GM10847 (cell line): ENCODE data around the gene SLC39A6.

ENCODE experiments used
- POLR2A ChIP-seq: IDR thresholded peaks from 2 replicates; pipeline ENCODE4 v1.6.1; 2011; ENCODE audit not compliant: insufficient read length; ENCODE audit errors: extremely low read depth

The SLC39A6 gene, protein sequence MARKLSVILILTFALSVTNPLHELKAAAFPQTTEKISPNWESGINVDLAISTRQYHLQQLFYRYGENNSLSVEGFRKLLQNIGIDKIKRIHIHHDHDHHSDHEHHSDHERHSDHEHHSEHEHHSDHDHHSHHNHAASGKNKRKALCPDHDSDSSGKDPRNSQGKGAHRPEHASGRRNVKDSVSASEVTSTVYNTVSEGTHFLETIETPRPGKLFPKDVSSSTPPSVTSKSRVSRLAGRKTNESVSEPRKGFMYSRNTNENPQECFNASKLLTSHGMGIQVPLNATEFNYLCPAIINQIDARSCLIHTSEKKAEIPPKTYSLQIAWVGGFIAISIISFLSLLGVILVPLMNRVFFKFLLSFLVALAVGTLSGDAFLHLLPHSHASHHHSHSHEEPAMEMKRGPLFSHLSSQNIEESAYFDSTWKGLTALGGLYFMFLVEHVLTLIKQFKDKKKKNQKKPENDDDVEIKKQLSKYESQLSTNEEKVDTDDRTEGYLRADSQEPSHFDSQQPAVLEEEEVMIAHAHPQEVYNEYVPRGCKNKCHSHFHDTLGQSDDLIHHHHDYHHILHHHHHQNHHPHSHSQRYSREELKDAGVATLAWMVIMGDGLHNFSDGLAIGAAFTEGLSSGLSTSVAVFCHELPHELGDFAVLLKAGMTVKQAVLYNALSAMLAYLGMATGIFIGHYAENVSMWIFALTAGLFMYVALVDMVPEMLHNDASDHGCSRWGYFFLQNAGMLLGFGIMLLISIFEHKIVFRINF

DNA sequence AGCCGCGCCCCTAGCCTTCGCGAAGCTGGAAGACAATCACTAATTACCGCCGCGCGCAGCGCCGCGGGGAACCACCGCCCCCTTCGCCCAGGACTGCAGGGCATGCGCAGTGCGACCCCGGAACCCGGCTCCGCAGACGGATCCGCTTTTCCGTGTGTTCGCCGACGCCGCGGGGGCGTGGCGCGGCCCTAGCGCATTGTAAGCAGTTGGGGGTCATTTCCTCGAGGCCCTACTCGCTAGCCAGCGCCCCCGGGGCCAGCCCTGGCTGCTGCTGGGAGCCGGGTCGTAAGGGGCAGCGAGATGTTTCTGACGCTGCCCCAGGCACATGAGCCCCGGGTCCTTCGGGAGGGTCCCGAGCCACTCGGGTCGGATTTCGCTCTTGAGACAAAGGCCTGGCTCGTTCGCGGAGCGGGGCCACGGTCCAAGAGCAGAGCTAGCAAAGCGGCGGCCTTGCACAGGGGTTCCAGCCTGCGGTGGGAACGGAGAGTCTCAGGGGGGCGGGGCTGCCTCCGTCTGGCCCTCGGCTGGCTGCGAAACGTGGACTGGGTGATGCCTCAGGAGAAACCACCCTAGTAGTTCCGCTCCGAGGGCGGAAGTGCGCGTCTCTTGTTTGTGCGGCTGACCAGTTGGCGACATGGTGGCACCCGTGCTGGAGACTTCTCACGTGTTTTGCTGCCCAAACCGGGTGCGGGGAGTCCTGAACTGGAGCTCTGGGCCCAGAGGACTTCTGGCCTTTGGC, at the start of gene SLC39A6, which contains the start of gene ELP2:
Gene SLC39A6, minus strand, starts transcription at position 41 of the 739 bp plus-strand sequence. CDS start 2,333 bp downstream, outside the sequence.
Gene ELP2, plus strand, starts transcription at position 600 of the 739 bp plus-strand sequence. Its CDS starts 35 bp downstream, at position 635.
- TF ChIP-seq POLR2A, result peak; percentile 72

DNA sequence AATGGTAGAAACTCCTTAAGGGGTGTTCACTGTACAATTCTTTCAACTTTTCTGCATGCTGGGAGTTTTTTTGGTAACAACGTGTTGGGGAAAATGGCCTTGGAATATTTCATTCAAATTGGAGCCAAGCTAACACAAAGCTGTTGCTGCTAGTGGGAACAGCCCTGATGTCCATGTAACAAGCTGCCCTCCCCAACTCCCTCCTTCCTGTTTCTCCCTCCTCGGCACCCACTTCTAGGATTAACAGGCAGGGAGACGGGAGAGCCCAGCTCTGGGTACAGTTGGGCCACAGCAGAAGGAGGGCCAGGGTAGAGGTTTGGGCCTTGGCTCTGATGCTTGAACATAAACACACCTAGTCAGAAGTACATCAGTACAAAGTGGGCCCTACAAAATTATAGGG, 48.8 kb upstream of the SLC39A6 start:
- no peak for TF ChIP-seq POLR2A

DNA sequence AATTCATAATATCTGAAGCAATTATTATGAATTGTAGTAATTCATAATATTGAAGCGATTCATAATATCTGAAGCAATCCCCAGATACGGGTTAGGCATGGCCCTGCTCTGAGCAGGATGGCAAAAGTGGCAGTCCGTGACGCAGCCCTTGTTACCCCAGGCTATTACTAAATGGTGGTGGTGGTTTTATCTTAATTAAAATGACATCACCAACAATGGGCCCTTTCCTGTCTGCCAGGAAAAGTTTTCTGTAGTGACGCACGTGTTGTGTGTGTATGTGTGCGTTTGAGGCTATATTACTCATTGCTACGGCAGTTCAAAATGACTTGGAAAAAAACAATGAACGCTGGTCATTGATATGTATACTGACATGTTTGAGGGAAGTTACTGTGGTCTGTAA, 47.6 kb upstream of the SLC39A6 start:
- no peak for TF ChIP-seq POLR2A

DNA sequence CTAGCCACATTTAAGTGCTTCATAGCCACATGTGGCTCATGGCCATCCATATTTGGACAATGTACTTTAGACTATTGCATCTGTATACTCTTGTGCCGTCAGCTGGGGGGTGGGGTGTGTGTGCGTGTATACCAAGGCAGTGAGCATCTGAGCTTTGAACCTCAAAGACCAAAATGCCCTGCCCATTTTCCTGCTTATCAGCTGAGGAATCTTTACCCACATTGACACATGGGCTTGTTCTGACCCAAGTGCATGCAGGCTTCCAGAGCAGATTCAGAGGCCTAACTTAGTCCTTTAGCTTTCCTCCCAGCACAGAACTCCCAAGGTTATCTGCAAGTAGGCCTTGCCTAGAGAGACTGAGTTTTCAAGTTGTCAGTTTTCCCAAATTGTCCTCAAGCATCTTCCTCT, 47.0 kb upstream of the SLC39A6 start:
- no peak for TF ChIP-seq POLR2A

DNA sequence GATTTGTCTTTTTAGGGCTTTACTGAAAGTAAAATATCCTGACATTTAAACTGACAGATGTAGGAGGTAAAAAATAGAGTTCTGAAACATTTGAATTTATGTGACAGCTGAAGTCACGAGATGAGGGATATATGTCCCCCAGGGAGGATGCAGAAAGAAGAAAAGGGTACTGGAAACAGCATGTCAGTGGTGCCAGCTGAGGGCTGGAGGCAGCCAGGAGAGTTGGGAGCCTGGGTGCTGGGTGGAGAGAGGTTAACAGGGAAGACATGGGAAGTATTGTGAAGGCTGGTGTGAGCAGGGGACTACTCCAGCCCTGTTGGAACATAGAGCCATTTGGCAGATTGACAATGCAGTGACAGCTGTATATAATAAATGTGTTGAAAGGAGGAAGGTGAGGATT, 46.3 kb upstream of the SLC39A6 start:
- no peak for TF ChIP-seq POLR2A

DNA sequence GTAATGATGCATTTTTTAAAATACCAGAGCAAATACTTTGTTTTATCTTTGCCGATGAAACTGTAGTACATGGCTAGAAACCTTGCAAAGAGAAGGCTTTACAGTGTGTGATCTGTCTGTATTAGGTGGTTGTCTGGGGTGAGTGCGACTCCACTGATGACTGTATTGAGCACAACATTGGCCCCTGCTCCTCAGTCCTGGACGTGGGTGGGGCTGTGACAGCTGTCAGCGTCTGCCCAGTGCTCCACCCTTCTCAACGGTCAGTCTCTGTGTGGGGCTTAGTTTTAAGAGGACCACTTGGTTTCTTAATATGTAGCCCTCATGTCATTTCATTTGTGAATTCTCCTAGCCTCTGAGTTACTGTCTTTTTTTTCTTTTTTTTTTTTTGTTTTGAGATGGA, 40.8 kb upstream of the SLC39A6 start:
- TF ChIP-seq POLR2A, result no peak

DNA sequence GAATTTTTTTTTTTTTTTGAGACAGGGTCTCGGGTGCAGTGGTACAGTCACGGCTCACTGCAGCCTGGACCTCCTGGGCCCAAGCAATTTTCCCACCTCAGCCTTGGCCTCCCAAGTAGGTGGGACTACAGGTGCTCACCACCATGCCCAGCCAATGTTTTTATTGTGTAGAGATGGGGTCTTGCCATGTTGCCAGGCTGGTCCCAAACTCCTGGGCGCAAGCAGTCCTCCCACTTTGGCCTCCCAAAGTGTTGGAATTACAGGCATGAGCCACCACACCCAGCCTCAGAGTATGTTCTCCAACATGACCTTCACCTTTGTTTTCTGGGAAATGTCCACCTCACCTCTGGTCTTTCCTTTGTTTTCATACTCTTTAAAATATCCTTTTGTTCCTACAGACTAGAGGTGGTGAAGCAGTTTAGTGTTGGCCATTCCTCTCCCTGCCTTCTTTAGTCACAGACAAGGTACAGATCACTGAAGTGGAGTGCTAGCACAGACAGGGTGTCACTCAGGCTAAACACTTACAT, 38.6 kb upstream of the SLC39A6 start:
- no peak for TF ChIP-seq POLR2A

DNA sequence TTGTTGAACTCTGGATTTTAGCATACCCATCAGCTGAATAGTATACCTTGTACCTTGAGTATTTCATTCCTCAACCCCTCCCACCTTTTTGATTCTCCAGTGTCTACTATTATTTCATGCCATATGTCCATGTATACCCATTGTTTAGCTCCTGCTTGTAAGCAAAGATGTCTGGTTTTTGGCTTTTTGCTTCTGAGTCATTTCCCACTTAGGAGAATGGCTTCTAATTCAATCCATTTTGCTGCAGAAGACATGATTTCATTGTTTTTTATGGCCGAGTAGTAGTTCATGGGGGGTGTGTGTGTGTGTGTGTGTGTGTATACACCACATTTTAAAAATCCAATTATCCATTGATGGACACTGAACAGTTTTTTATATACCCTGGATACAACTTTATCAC, 33.8 kb upstream of the SLC39A6 start:
- no peak for TF ChIP-seq POLR2A

DNA sequence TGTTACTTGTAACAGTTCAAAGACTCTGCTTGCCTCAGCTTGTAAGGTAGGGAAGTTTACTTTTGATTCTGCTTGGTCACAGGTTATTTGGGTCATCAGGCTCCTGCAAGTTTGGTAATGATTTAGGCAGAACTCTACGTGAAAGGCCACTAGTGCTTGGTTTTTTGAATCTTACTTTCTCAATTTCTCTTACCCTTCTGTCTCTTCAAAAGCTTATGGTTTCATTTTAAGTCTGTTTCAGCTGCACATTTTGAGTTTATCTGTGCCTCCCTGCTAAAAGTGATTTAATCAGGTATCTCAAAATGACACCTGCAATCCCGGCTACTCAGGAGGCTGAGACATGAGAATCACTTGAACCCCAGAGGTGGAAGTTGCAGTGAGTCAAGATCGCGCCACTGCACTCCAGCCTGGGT, 31.8 kb upstream of the SLC39A6 start:
- no peak for TF ChIP-seq POLR2A

DNA sequence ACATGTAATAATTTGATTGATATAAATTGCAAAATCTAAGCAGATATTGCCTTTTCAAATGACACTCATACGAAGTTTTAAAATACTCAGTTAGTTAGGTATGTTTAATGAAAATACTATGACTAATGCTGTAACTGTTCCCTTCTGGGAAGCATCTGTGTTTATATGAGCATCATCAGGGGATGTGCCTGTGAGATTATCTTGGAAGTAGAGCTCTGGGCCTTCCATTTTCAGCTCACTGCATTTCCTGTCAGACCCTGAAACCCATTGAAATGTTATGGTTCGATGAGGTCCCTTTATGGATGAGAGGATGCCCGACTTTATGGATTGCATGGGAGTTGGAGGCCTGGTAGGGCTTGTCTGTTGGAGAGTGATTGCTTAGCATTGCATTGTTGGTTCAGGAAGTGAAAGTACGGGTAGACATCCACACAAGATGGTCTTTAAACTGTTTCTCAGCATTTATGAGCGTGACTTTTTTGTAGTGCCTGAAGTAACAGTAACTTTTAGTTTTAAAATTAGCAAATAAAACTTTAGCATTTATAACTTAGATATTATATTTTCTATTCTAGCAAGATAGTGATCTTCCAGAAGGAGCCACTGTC, 29.2 kb upstream of the SLC39A6 start:
- TF ChIP-seq POLR2A, result no peak

DNA sequence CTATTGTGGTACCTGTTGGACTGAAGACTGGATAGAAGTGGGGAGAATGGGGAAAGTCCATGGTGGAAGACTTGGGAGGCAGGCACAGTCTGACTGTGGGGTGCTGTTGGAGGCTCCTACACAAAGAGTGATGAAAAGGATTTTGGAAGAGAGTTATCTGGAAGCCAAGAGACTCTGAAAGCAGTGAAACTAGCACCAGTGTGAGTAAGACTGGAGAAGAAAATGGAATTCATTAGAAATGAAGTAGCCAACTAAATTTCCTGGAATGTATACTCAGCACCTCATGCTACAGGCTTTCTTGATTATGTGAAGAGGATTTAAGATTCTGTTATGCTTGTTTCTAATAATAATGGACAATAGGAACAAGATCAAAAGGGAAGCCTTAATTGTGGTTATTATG, 28.3 kb upstream of the SLC39A6 start:
- TF ChIP-seq POLR2A, result no peak

DNA sequence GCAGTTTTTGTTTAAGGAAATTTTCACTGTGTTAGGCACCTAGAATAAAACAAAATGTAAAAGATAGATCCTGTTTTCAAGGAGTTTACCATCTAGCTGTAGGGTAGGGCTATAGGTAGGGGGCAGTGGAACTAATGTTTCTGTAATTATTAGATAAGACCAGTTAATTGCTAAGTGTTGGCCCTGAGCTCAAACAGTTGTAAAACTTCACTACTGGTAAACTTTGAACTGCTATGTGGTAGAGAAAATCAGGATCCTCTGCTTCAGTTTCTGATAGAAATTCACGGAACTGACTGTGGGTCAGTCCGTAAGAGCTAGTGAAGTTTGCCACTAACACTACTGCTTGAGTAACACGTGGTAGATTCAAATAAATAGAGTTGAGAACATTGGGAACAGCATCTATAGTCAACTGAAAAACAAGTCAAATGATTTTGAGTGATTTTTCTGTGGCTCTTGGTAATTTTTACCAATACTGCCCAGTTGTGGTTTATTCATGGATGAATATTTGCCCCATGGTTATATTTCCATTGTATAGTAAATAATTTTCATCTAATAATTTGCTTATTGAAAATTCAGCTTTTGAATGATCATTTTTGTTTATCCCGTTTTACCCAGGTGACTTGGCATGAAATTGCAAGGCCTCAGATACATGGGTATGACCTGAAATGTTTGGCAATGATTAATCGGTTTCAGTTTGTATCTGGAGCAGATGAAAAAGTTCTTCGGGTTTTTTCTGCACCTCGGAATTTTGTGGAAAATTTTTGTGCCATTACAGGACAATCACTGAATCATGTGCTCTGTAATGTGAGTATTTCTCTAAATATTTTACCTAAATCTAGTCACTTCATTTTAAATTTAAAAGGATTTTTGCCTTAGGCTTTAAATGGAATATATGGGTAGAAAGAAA, 27.0 kb upstream of the SLC39A6 start:
- TF ChIP-seq POLR2A, result no peak

DNA sequence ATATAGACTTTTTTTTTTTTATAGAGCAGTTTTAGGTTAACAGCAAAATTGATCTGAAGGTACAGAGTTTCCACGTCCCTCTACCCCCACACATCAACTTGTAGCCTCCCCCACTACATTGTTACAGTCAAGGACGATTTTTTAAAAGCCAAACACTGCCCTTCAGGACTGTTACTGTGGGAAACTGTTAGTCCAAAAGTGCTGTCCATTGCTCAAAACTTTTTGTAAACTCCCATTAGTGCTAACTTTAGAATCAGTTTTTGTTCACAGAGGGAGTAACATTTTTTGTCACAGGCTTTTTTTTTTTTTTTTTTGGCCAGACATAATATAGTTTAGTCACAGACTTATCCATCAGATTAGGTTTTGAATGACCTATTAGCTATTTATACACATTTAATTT, 24.6 kb upstream of the SLC39A6 start:
- no peak for TF ChIP-seq POLR2A

DNA sequence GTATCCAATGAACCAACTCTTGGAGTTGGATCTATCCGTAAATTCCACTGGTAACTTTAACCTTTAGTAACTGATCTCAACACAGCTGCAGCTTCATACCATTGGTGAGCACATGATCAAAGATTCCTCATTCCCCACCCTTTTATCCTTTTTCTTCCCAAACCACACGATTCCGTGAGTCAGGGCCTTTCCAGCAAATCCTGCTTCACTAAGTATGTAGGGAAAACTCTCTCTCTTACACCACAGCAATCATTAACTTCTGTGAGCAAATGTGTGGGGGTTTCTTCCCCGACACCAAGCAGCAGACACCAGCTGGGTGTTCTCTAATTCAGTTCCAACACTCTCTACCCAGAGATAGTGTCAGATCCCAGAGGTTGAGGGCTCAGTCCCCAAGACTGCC, 24.1 kb upstream of the SLC39A6 start:
- no peak for TF ChIP-seq POLR2A
